NB4 (cell line): ENCODE results near the gene SAMM50.

Experiments used
- DNase-seq: peaks from one replicate; pipeline ENCODE4 v3.0.0; 2010; ENCODE audit warnings: low read depth
- H3K4me3 ChIP-seq: one replicate; pipeline ENCODE4 v1.5.1; 2011; ENCODE audit warnings: mild to moderate bottlenecking, low read depth, low read length, moderate library complexity
- CTCF ChIP-seq: IDR thresholded peaks from one replicate; pipeline ENCODE4 v1.5.1; 2012; ENCODE audit warnings: low read depth, low read length
- MYC ChIP-seq: IDR thresholded peaks from 2 replicates; pipeline ENCODE4 v1.6.1; 2011; ENCODE audit warnings: low read depth, low read length
- POLR2A ChIP-seq: IDR thresholded peaks from 2 replicates; pipeline ENCODE4 v1.6.1; 2011; ENCODE audit warnings: mild to moderate bottlenecking; ENCODE audit not compliant: insufficient read length; ENCODE audit errors: extremely low read depth
- TF ChIP-seq, protein P1 (sequence below): IDR thresholded peaks from 2 replicates; pipeline ENCODE4 v1.6.1; 2011; ENCODE audit warnings: low read depth, low read length

SAMM50 gene

DNA sequence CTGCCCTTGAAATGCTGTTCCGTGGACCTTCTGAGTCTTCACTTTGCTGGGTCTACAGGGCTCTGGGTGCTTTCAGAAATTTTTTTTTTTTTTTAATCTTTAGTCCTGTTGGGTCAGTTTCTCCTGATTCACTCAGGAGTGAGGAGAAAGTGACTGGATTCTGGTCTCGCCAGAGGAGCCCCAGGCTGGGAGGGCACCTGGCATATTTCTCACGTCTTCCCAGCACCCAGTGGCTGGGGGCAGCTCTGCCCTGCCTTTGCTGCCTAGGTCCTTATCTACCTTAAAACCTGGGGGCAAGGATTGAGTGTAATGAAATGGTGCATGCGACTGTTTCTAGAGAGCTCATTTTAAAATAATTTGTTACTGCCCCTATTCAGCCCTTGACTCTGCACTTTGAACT is 23.3 kb downstream of the SAMM50 start:
- no peak for DNase-seq
- TF ChIP-seq CTCF (no peak), MYC (no peak), POLR2A (no peak)
- TF ChIP-seq, protein P1, sequence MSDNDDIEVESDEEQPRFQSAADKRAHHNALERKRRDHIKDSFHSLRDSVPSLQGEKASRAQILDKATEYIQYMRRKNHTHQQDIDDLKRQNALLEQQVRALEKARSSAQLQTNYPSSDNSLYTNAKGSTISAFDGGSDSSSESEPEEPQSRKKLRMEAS: no peak
- no peak overlapping the region for H3K4me3 ChIP-seq

DNA sequence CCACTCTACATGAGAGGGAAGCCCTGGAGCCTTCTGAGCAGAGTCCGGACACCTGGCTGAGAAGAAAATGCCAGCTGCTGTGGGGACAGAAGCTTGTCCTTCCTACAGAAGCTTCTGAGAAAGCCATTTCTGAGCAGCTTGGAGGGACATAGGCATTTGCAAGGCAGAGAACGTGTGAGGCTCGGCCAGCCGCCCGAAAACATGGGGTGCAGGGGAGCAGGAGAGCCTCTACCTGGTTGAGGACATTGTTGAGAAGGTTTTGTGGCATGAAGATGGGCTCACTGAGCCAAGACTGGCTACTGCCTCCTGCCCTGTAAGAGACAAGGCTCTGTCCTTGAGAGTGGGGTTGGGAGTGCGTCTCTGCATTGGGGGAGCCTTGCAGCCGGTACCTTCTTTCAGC is 25.3 kb downstream of the SAMM50 start:
- H3K4me3 ChIP-seq: no peak overlapping the region
- TF ChIP-seq, protein P1: no peak
- DNase-seq: no peak

DNA sequence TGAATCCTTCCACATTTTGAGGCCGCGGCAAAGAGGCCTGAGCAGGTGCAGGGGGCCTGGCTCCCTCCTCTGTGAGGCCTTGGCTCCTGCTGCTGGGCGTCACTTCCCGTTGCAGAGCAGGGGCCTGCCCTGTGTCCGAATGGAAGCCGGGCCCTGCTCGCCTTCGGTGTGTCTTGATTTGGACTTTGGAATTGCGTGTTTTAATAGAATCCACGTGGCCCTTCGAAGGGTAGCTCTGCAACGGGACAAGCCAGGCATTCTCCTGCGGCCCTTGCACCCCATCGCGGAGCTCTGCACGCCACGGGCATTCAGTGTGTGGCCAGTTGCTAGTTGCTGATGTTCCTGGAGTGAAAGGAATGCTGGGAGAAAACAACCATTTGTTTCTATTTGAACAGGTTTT is 25.8 kb downstream of the SAMM50 start:
- TF ChIP-seq MYC: no peak
- TF ChIP-seq, protein P1: no peak
- no peak for TF ChIP-seq POLR2A
- no peak for TF ChIP-seq CTCF
- H3K4me3 ChIP-seq: no peak overlapping the region
- DNase-seq: no peak

GRCh38 chr22:43983808-43984207 is 28.6 kb downstream of the SAMM50 start:
- no peak overlapping the region for H3K4me3 ChIP-seq
- TF ChIP-seq POLR2A (no peak), CTCF (no peak), MYC (no peak)
- TF ChIP-seq, protein P1: no peak
- no peak for DNase-seq

DNA sequence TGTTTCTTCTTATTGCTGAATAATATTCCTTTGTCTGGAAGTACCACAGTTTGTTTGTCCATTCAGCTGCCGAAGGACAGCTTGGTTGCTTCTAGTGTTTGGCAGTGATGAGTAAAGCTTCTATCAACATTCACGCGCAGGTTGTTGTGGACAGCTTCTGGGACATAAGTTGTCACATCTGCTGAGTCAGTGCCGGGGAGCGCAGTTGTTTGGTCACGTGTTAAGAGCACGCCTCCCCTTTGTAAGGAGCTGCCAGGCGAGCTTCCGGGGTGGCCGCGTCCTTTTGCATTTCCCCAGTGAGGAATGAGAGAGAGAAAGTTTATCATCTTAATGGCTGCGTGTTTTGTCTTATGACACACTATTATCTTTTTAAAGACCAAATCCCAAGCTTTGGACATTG is 30.3 kb downstream of the SAMM50 start:
- no peak for TF ChIP-seq POLR2A
- no peak for TF ChIP-seq MYC
- TF ChIP-seq, protein P1: no peak
- TF ChIP-seq CTCF: no peak
- no peak overlapping the region for H3K4me3 ChIP-seq
- DNase-seq: no peak

DNA sequence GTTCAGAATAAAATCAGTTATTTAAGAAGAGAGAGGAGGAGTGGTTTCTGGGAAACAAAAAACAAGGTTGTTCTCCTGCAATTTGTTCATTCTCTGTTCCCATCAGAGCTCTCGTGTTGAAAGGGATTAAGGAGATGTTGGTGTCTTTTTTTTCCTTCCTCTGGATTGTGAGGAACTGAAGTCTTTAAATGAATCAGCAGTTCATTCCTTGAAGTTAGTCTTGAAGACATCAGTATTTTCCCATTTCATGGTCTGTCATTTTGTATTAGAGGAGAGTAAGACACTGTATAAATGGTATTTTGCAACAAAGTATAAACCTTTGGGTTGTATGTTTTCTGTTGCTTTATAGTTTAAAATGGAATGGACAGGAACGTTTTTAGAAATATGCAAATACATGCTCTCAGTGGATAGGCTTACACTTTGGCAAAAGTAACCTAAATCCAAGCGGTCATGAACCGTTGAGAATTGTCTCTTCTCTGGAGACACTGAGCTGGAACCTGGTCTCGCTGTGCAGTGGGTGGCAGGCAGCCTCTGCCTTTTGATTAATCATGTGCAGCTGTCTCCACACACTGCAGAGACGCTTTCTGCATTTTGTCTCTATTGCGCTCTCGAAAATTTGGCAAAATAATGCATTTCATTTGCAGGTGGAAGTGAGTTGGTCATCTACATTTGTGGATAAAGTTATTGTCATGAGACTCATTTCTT is 33.0 kb downstream of the SAMM50 start:
- DNase-seq: no peak
- TF ChIP-seq MYC: no peak
- TF ChIP-seq POLR2A: no peak
- TF ChIP-seq CTCF: no peak

More for the DNA sequence above, 33.0 kb downstream of the SAMM50 start:
- H3K4me3 ChIP-seq: no peak overlapping the region
